Osteoblast (primary cell): Measurements from ENCODE around the gene ADGRG1. TPM values are rescaled to one million over a fixed set of nuclear protein-coding genes. Genes with fewer than 3 reads are reported as not detected.
A peak's percentile ranks its signal among the peaks of the same experiment; 100 is the strongest.

Source experiments
- DNase-seq: peaks from one replicate; pipeline ENCODE4 v3.0.0; 2011; ENCODE audit warnings: low spot score, mixed read lengths; ENCODE audit not compliant: insufficient read length; ENCODE audit errors: missing footprints
- H2AFZ ChIP-seq: 2 replicates; pipeline ENCODE4 v1.6.0; 2011; ENCODE audit warnings: mild to moderate bottlenecking, low read length
- H3K27ac ChIP-seq: 2 replicates; pipeline ENCODE4 v1.5.1; 2011; ENCODE audit warnings: mild to moderate bottlenecking, low read depth, low read length, moderate library complexity
- H3K27me3 ChIP-seq: 2 replicates; pipeline ENCODE4 v1.6.0; 2012; ENCODE audit warnings: mild to moderate bottlenecking, control low read depth, inconsistent platforms, low read length, moderate library complexity; ENCODE audit not compliant: insufficient read depth
- H3K36me3 ChIP-seq: 2 replicates; pipeline ENCODE4 v1.5.1; 2011; ENCODE audit warnings: mild to moderate bottlenecking, low read length, control low read depth, moderate library complexity; ENCODE audit not compliant: insufficient read depth
- H3K4me1 ChIP-seq: 2 replicates; pipeline ENCODE4 v1.5.1; 2011; ENCODE audit warnings: mild to moderate bottlenecking, low read length, control low read depth, moderate library complexity; ENCODE audit not compliant: insufficient read depth
- H3K4me2 ChIP-seq: 2 replicates; pipeline ENCODE4 v1.6.0; 2011; ENCODE audit warnings: mild to moderate bottlenecking, low read length; ENCODE audit not compliant: insufficient read depth
- H3K4me3 ChIP-seq: fragments of 200-600 bp; sonication (generic); 3 replicates; pipeline ENCODE4 v1.5.1; 2012; ENCODE audit warnings: mild to moderate bottlenecking, low read length, inconsistent platforms; ENCODE audit not compliant: insufficient read depth
- H3K79me2 ChIP-seq: 2 replicates; pipeline ENCODE4 v1.6.0; 2012; ENCODE audit warnings: mild to moderate bottlenecking, low read length, control low read depth, inconsistent platforms; ENCODE audit not compliant: insufficient read depth
- H3K9me3 ChIP-seq: 2 replicates; pipeline ENCODE4 v1.5.1; 2011; ENCODE audit warnings: low read depth, low read length, control low read depth
- H4K20me1 ChIP-seq: 2 replicates; pipeline ENCODE4 v1.6.0; 2012; ENCODE audit warnings: mild to moderate bottlenecking, low read length, control low read depth; ENCODE audit not compliant: insufficient read depth
- total RNA-seq: library from RNA; depleted of rRNA; stranded (reverse); fragments of >200 nt; gene quantifications from 2 replicates; pipeline ENCODE4 v1.2.3, GENCODE V29; 2012
- TF ChIP-seq, protein P1 (sequence below): IDR thresholded peaks from 2 replicates; pipeline ENCODE4 v1.5.1; 2011; ENCODE audit warnings: mild to moderate bottlenecking, low read depth, low read length, moderate library complexity; ENCODE audit errors: extremely low read depth

The ADGRG1 gene
- total RNA-seq, 1 donor = 0.72 TPM

- peak; percentile 51 for DNase-seq
- peaks cover 47% of the 10 kb centered on the region for H3K4me1 ChIP-seq
- no peaks in the 10 kb centered on the region for H3K27me3 ChIP-seq
- H3K4me3 ChIP-seq = no peak overlapping the region
- H3K4me2 ChIP-seq = no peak overlapping the region
- H2AFZ ChIP-seq = no peak overlapping the region
- TF ChIP-seq, protein P1, sequence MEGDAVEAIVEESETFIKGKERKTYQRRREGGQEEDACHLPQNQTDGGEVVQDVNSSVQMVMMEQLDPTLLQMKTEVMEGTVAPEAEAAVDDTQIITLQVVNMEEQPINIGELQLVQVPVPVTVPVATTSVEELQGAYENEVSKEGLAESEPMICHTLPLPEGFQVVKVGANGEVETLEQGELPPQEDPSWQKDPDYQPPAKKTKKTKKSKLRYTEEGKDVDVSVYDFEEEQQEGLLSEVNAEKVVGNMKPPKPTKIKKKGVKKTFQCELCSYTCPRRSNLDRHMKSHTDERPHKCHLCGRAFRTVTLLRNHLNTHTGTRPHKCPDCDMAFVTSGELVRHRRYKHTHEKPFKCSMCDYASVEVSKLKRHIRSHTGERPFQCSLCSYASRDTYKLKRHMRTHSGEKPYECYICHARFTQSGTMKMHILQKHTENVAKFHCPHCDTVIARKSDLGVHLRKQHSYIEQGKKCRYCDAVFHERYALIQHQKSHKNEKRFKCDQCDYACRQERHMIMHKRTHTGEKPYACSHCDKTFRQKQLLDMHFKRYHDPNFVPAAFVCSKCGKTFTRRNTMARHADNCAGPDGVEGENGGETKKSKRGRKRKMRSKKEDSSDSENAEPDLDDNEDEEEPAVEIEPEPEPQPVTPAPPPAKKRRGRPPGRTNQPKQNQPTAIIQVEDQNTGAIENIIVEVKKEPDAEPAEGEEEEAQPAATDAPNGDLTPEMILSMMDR = no peak
- no peaks in the 10 kb centered on the region for H3K79me2 ChIP-seq
- H3K9me3 ChIP-seq = no peaks in the 10 kb centered on the region
- H4K20me1 ChIP-seq = no peaks in the 10 kb centered on the region
- no peak overlapping the region for H3K27ac ChIP-seq
- H3K36me3 ChIP-seq = no peaks in the 10 kb centered on the region
Observed at GRCh38 chr16:57629516-57630406, 1.3 kb downstream of the ADGRG1 start.

- H3K27ac ChIP-seq = no peak overlapping the region
- no peak for DNase-seq
- H3K4me2 ChIP-seq = no peak overlapping the region
- no peaks in the 10 kb centered on the region for H4K20me1 ChIP-seq
- H2AFZ ChIP-seq = no peak overlapping the region
- TF ChIP-seq, protein P1 = no peak
- H3K36me3 ChIP-seq = no peaks in the 10 kb centered on the region
- H3K4me1 ChIP-seq = peaks cover 47% of the 10 kb centered on the region
- no peak overlapping the region for H3K4me3 ChIP-seq
- no peaks in the 10 kb centered on the region for H3K9me3 ChIP-seq
- H3K79me2 ChIP-seq = no peaks in the 10 kb centered on the region
- H3K27me3 ChIP-seq = no peaks in the 10 kb centered on the region
Observed at GRCh38 chr16:57630407-57630797, 2.0 kb downstream of the ADGRG1 start.

DNA sequence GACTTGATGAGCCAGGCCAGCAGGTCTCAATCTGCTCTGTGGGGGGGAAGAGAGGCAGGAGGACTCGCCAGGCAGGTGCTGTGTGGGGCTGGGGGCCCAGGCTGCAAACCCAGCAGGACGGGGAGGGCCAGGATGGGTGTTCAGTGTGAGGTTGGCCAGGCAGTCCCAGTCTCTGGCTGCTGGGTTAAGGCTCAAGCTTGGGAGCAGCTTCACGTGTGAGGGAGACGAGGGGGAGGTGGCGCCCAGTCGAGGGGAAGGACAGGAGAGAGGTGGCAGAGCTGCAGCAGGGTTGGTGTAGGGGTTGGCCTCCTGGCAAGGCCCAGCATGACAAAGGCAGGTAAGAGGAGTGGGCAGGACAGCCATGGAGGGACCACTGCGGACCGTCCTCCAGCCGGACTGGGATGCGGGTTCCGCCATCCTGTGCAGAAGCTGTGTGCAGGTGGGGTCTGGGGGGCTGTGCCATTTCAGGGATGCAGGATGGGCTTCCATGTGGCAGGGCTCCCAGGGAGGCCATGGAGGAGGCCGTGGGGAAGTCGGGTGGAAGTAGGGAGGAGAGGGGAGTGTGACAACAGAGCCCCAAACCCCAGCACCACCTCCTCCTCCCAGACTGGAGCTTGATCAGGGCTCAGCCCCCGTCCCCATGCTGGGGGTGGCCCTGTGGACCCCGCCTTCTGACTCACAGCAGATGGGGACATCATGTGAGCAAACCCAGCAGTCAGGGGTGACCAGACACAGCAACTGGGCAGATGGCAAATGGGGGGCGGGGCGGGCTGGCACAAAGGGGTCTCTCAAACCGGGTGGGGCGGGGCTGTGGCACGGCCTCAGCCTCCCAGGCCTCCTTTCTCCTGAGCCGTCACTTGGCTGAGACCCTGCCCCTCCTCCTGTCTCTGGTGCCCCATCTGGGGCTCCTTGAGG lies 2.8 kb downstream of the ADGRG1 start:
- no peaks in the 10 kb centered on the region for H3K79me2 ChIP-seq
- no peaks in the 10 kb centered on the region for H3K36me3 ChIP-seq
- TF ChIP-seq, protein P1 = no peak
- no peaks in the 10 kb centered on the region for H3K27me3 ChIP-seq
- H3K4me3 ChIP-seq = no peak overlapping the region
- no peaks in the 10 kb centered on the region for H3K9me3 ChIP-seq
- no peak overlapping the region for H2AFZ ChIP-seq
- no peak overlapping the region for H3K4me2 ChIP-seq
- peaks cover 47% of the 10 kb centered on the region for H3K4me1 ChIP-seq
- H4K20me1 ChIP-seq = no peaks in the 10 kb centered on the region
- DNase-seq = no peak
- H3K27ac ChIP-seq = no peak overlapping the region

DNA sequence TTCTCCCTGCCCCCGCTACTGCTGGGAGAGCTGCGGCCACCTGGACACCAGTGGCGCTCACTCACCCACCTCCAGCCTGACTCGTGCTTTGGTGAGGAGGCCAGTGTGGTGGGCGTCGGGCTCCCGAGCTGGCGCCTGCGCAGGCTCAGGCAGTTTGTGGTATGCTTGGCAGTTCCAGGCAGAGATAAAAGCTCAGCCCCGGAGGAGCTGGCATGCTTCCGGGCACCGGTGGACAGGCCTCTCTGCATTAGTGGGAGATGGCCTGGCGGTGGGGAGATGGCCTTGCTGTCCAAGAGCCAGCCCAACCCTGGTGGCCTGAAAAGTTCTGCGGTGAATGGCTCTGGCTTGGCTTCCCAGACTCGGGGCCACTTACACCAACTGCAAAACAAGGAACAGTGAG lies 4.1 kb downstream of the ADGRG1 start:
- no peaks in the 10 kb centered on the region for H3K36me3 ChIP-seq
- H3K27ac ChIP-seq = no peak overlapping the region
- no peaks in the 10 kb centered on the region for H3K27me3 ChIP-seq
- no peaks in the 10 kb centered on the region for H4K20me1 ChIP-seq
- no peak overlapping the region for H3K4me2 ChIP-seq
- no peaks in the 10 kb centered on the region for H3K9me3 ChIP-seq
- no peak for DNase-seq
- H3K79me2 ChIP-seq = no peaks in the 10 kb centered on the region
- H2AFZ ChIP-seq = peak overlapping the region; percentile 41
- no peak overlapping the region for H3K4me3 ChIP-seq
- peaks cover 44% of the 10 kb centered on the region for H3K4me1 ChIP-seq
- TF ChIP-seq, protein P1 = no peak
